Left lung (tissue), 10 donors: Measurements from ENCODE around the gene ESR1. TPM values are rescaled to one million over a fixed set of nuclear protein-coding genes. Genes with fewer than 3 reads are reported as not detected.

ENCODE experiments used
- ATAC-seq: fragments of 200-7000 bp; cut with Tn5 transposase; one replicate; pipeline ENCODE4 v1.9.1; 2020; ENCODE audit warnings: moderate library complexity
- DNase-seq, 4 donors: peaks; one replicate each; pipeline ENCODE4 v3.0.0-alpha.2; 2013 to 2020
- H3K27ac ChIP-seq, 2 donors: fragments of 200-600 bp; sonication (generic) in 1 of 2; one replicate each; pipeline versions ENCODE4 v1.5.0 to v1.8.0; 2020 to 2021
- H3K27me3 ChIP-seq, 2 donors: fragments of 200-600 bp; sonication (generic) in 1 of 2; one replicate each; pipeline versions ENCODE4 v1.5.0 to v1.8.0; 2020 to 2021
- H3K36me3 ChIP-seq, 2 donors: fragments of 200-600 bp; sonication (generic) in 1 of 2; one replicate each; pipeline versions ENCODE4 v1.5.0 to v1.8.0; 2020 to 2021
- H3K4me1 ChIP-seq, 2 donors: fragments of 200-600 bp; one replicate each; pipeline ENCODE4 v1.8.0; 2021
- H3K4me3 ChIP-seq, 2 donors: fragments of 200-600 bp; sonication (generic) in 1 of 2; one replicate each; pipeline versions ENCODE4 v1.5.0 to v1.8.0; 2020 to 2021; ENCODE audit warnings: mild to moderate bottlenecking in 1 of 2
- H3K9me3 ChIP-seq, 2 donors: fragments of 200-600 bp; sonication (generic) in 1 of 2; one replicate each; pipeline versions ENCODE4 v1.5.0 to v1.8.0; 2020 to 2021
- CTCF ChIP-seq, 2 donors: fragments of 200-600 bp; sonication (generic) in 1 of 2; IDR thresholded peaks; one replicate each; pipeline versions ENCODE4 v1.5.0 to v1.8.0; 2021; ENCODE audit warnings: antibody characterized with exemption in 2 of 2
- intact Hi-C, 2 donors: fragments of 100-400 bp; cut with DNase I; formaldehyde crosslinking; loops; one replicate each; pipeline versions ENCODE4 v1.11.2 to v1.14.2; 2022
- polyA plus RNA-seq, 6 donors: library from polyadenylated mRNA; unstranded; fragments of 120-200 nt; gene quantifications; one replicate each; pipeline ENCODE4 v1.2.1, GENCODE V29; 2013; ENCODE audit not compliant: insufficient read length in 6 of 6
- total RNA-seq, 2 donors: library from RNA; stranded (reverse); fragmentation: NEBNext Ultra II Directional; extraction: Animal tissue kit (Norgen Biotek cat#: 25700); gene quantifications; one replicate each; pipeline ENCODE4 v1.2.1, GENCODE V29; 2021
- donor health status: DM: no; HTN: yes; CAD: no.
- donor health status: DM: no; HTN: no; CAD: no.

Gene ESR1
- total and polyA plus RNA-seq, 8 donors: 0.91 to 2.7 (median 1.7) TPM

GRCh38 chr6:152093711-152094110 is 286.2 kb downstream of the ESR1 start:
- Histone ChIP-seq H3K9me3 (no peaks in the 10 kb centered on the region), H3K4me3 (no peak overlapping the region), H3K4me1 (peaks cover 0 to 23% of the 10 kb centered on the region in 2 donors), H3K36me3 (no peaks in the 10 kb centered on the region), H3K27ac (no peak overlapping the region), H3K27me3 (no peaks in the 10 kb centered on the region)
- no peak for DNase-seq
- no peak for ATAC-seq
- intact Hi-C loops: no loop called here
- TF ChIP-seq CTCF (IDR thresholded peaks at IDR 0.05): no peak

- no peak for TF ChIP-seq CTCF (IDR thresholded peaks at IDR 0.05)
- intact Hi-C loops: no loop called here
- ATAC-seq: no peak
These were observed 286.8 kb downstream of the ESR1 start for GRCh38 chr6:152094276-152094675.

GRCh38 chr6:152094992-152095592 is 287.6 kb downstream of the ESR1 start:
- H3K36me3 ChIP-seq: no peaks in the 10 kb centered on the region
- peak; percentile 94 for ATAC-seq
- peaks cover 6 to 33% of the 10 kb centered on the region in 2 donors for H3K4me1 ChIP-seq
- intact Hi-C loops: no loop called here
- TF ChIP-seq CTCF (IDR thresholded peaks at IDR 0.05): no peak
- H3K27ac ChIP-seq: peak overlapping the region; percentile 73 to 83
- no peaks in the 10 kb centered on the region for H3K9me3 ChIP-seq
- peak in 2 of 4 donors; percentile 80 to 88 for DNase-seq
- no peaks in the 10 kb centered on the region for H3K27me3 ChIP-seq
- H3K4me3 ChIP-seq: no peak overlapping the region

More at GRCh38 chr6:152094276-152094675, 286.8 kb downstream of the ESR1 start:
- Histone ChIP-seq H3K4me3 (no peak overlapping the region), H3K36me3 (no peaks in the 10 kb centered on the region), H3K4me1 (peaks cover 0 to 25% of the 10 kb centered on the region in 2 donors), H3K27me3 (no peaks in the 10 kb centered on the region), H3K27ac (no peak overlapping the region), H3K9me3 (no peaks in the 10 kb centered on the region)
- no peak for DNase-seq

GRCh38 chr6:152096863-152097496 is 289.5 kb downstream of the ESR1 start:
- Histone ChIP-seq H3K36me3 (no peaks in the 10 kb centered on the region), H3K27me3 (no peaks in the 10 kb centered on the region), H3K27ac (no peak overlapping the region), H3K4me1 (peaks cover 7 to 39% of the 10 kb centered on the region in 2 donors), H3K4me3 (no peak overlapping the region), H3K9me3 (no peaks in the 10 kb centered on the region)
- no peak for TF ChIP-seq CTCF (IDR thresholded peaks at IDR 0.05)
- DNase-seq (no peak), ATAC-seq (no peak)
- intact Hi-C loops: no loop called here

- no peak for TF ChIP-seq CTCF (IDR thresholded peaks at IDR 0.05)
- no peak overlapping the region for H3K4me3 ChIP-seq
- no peaks in the 10 kb centered on the region for H3K27me3 ChIP-seq
- DNase-seq (no peak), ATAC-seq (no peak)
- no peaks in the 10 kb centered on the region for H3K36me3 ChIP-seq
- H3K4me1 ChIP-seq: peaks cover 7 to 39% of the 10 kb centered on the region in 2 donors
- H3K27ac ChIP-seq: no peak overlapping the region
- intact Hi-C loops: no loop called here
- H3K9me3 ChIP-seq: no peaks in the 10 kb centered on the region
These were observed 291.2 kb downstream of the ESR1 start for GRCh38 chr6:152098683-152099082.
